Measurements from ENCODE around the gene NR1D1.

NR1D1 gene

GRCh38 chr17:40060887-40061608 lies 39.3 kb downstream of the NR1D1 start:
- no peak for DNase-seq

- no peak for DNase-seq
Measured at GRCh38 chr17:40059729-40060475, 40.5 kb downstream of the NR1D1 start.

GRCh38 chr17:40058865-40059264 lies 41.5 kb downstream of the NR1D1 start:
- DNase-seq = no peak

GRCh38 chr17:40058186-40058784 lies 42.1 kb downstream of the NR1D1 start:
- DNase-seq = no peak

GRCh38 chr17:40056379-40057015 lies 43.9 kb downstream of the NR1D1 start:
- no peak for DNase-seq
